ENCODE data around the gene PTPRD. TPM values are rescaled to one million over a fixed set of nuclear protein-coding genes. Genes with fewer than 3 reads are reported as not detected.

PTPRD gene
- total RNA-seq, 1 experiment from 2014 or later: 69.6 TPM

- POLR2A ChIA-PET: no interaction called here
- peak overlapping the region; percentile 78 for H3K4me3 Mint-ChIP-seq
These were observed 617 bp upstream of the PTPRD start for GRCh38 chr9:10613419-10613818.

More at GRCh38 chr9:10613419-10613818, 617 bp upstream of the PTPRD start:
- H3K9me3 Mint-ChIP-seq: no peaks in the 10 kb centered on the region
- no peak for TF ChIP-seq ZNF263 (CRISPR knock-in tag; IDR thresholded peaks at IDR 0.05; ENCODE audit: low read depth)
- no peak for TF ChIP-seq ZBTB21 (CRISPR knock-in tag; IDR thresholded peaks at IDR 0.05; ENCODE audit: borderline replicate concordance)
- no peak for TF ChIP-seq ZNF281 (CRISPR knock-in tag; IDR thresholded peaks at IDR 0.05)
- TF ChIP-seq OVOL2 (CRISPR knock-in tag; IDR thresholded peaks at IDR 0.05; ENCODE audit: borderline replicate concordance): no peak
- no peak for TF ChIP-seq IRF2 (CRISPR knock-in tag; IDR thresholded peaks at IDR 0.05; ENCODE audit: borderline replicate concordance, low read depth)
- TF ChIP-seq IRF1 (CRISPR knock-in tag; IDR thresholded peaks at IDR 0.05): no peak
- TF ChIP-seq FOXK1 (CRISPR knock-in tag; IDR thresholded peaks at IDR 0.05): no peak
- no peak for TF ChIP-seq ZNF532 (CRISPR knock-in tag; IDR thresholded peaks at IDR 0.05; ENCODE audit: borderline replicate concordance)
- TF ChIP-seq USF2 (CRISPR knock-in tag; IDR thresholded peaks at IDR 0.05): no peak
- no peak for TF ChIP-seq PRRX2 (CRISPR knock-in tag; IDR thresholded peaks at IDR 0.05)
- no peak for TF ChIP-seq FOXJ3 (CRISPR knock-in tag; IDR thresholded peaks at IDR 0.05; ENCODE audit: borderline replicate concordance)
- no peak for TF ChIP-seq CREM (CRISPR knock-in tag; IDR thresholded peaks at IDR 0.05)
- H3K27me3 Mint-ChIP-seq (ENCODE audit: low read depth): peaks cover 51% of the 10 kb centered on the region
- no peak for DNase-seq (ENCODE audit: low spot score)
- ATAC-seq: peak; percentile 29
- CTCF ChIA-PET: interaction anchor here (0.9 to 1.2 kb wide), 4 partner anchors 9 to 706 kb away, joined by 3 read pairs; no protein-coding TSS in a partner anchor
- H3K27ac Mint-ChIP-seq: no peak overlapping the region
- H3K4me1 Mint-ChIP-seq: peaks cover 18% of the 10 kb centered on the region
- no peaks in the 10 kb centered on the region for H3K36me3 Mint-ChIP-seq
